ENCODE results near the gene KSR1.

DNA sequence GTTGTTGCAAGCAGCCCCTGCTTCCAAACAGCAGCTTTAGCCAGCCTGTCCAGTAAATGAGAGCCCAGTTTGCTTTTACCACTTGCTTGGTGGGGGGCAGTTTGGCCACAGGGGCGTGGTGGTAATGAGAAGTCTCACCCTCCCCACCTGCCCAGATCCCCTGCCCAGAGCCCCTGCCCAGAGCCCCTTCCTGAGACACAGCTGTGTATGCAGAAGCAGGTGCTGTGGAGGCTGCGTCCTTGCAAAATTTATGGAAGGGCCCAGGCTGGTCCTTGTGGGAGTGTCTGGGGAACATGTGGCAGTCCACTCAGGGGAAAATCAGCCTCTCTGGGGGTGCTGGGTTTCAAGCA, 147.1 kb downstream of the KSR1 start:
- TF ChIP-seq, protein P1, sequence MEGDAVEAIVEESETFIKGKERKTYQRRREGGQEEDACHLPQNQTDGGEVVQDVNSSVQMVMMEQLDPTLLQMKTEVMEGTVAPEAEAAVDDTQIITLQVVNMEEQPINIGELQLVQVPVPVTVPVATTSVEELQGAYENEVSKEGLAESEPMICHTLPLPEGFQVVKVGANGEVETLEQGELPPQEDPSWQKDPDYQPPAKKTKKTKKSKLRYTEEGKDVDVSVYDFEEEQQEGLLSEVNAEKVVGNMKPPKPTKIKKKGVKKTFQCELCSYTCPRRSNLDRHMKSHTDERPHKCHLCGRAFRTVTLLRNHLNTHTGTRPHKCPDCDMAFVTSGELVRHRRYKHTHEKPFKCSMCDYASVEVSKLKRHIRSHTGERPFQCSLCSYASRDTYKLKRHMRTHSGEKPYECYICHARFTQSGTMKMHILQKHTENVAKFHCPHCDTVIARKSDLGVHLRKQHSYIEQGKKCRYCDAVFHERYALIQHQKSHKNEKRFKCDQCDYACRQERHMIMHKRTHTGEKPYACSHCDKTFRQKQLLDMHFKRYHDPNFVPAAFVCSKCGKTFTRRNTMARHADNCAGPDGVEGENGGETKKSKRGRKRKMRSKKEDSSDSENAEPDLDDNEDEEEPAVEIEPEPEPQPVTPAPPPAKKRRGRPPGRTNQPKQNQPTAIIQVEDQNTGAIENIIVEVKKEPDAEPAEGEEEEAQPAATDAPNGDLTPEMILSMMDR (IDR thresholded peaks at IDR 0.05), result no peak
- no peak for TF ChIP-seq POLR2A (IDR thresholded peaks at IDR 0.05)
